ENCODE data around the gene FAM117B.

DNA sequence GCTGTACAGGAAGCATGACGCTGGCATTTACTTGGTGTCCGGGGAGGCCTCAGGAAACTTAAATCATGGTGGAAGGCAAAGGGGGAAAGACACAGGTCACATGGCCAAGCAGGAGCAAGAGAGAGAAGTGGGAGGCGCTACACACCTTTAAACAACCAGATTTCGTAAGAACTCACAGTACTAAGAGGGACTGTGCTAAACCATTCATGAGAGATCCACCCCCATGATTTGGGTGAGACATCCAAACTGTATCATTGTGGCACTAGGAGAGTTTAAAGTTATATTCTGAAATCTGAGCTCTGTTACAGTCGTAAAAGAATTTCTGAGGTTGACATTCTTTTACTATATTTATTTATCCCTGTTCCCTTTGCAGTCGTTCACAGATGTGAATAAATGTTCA lies 120.2 kb downstream of the FAM117B start:
- TF ChIP-seq, protein P1, sequence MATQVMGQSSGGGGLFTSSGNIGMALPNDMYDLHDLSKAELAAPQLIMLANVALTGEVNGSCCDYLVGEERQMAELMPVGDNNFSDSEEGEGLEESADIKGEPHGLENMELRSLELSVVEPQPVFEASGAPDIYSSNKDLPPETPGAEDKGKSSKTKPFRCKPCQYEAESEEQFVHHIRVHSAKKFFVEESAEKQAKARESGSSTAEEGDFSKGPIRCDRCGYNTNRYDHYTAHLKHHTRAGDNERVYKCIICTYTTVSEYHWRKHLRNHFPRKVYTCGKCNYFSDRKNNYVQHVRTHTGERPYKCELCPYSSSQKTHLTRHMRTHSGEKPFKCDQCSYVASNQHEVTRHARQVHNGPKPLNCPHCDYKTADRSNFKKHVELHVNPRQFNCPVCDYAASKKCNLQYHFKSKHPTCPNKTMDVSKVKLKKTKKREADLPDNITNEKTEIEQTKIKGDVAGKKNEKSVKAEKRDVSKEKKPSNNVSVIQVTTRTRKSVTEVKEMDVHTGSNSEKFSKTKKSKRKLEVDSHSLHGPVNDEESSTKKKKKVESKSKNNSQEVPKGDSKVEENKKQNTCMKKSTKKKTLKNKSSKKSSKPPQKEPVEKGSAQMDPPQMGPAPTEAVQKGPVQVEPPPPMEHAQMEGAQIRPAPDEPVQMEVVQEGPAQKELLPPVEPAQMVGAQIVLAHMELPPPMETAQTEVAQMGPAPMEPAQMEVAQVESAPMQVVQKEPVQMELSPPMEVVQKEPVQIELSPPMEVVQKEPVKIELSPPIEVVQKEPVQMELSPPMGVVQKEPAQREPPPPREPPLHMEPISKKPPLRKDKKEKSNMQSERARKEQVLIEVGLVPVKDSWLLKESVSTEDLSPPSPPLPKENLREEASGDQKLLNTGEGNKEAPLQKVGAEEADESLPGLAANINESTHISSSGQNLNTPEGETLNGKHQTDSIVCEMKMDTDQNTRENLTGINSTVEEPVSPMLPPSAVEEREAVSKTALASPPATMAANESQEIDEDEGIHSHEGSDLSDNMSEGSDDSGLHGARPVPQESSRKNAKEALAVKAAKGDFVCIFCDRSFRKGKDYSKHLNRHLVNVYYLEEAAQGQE (IDR thresholded peaks at IDR 0.05; ENCODE audit: insufficient replicate concordance, low read depth) = no peak
- TF ChIP-seq, protein P2, sequence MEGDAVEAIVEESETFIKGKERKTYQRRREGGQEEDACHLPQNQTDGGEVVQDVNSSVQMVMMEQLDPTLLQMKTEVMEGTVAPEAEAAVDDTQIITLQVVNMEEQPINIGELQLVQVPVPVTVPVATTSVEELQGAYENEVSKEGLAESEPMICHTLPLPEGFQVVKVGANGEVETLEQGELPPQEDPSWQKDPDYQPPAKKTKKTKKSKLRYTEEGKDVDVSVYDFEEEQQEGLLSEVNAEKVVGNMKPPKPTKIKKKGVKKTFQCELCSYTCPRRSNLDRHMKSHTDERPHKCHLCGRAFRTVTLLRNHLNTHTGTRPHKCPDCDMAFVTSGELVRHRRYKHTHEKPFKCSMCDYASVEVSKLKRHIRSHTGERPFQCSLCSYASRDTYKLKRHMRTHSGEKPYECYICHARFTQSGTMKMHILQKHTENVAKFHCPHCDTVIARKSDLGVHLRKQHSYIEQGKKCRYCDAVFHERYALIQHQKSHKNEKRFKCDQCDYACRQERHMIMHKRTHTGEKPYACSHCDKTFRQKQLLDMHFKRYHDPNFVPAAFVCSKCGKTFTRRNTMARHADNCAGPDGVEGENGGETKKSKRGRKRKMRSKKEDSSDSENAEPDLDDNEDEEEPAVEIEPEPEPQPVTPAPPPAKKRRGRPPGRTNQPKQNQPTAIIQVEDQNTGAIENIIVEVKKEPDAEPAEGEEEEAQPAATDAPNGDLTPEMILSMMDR (IDR thresholded peaks at IDR 0.05; ENCODE audit: insufficient read depth, low read length) = no peak
- TF ChIP-seq POLR2AphosphoS5 (IDR thresholded peaks at IDR 0.05; ENCODE audit: low read depth) (no peak), SPI1 (IDR thresholded peaks at IDR 0.05; ENCODE audit: borderline replicate concordance, low read depth) (no peak), GABPA (IDR thresholded peaks at IDR 0.05; ENCODE audit: low read depth) (no peak)
